ENCODE results near the gene TTC28.
"Not testable (repeated sequence)": the region's sequence is repeated elsewhere in the genome, so short reads cannot be mapped to it uniquely, and the experiment has no call there.

Gene TTC28

DNA sequence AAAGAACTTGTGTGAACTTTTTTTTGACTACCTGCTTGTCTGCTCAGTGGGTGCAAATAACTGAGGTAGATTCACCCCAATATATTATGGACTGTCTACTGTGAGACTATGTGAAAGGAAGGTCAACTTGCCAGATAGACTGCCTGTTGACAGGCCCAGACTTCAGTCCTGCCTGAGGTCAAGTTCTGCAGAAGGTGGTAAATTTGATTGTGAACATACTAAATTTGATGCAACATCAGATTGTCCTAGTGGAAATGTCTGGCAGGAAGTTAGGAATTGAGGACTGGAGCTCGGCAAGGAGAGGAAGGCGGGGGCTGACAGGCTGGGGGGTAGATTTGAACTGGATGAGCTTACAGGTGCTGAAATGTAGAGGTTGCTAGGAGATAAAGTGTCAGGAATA lies 140.7 kb downstream of the TTC28 start:
- no peaks in the 10 kb centered on the region for H3K9me3 ChIP-seq
- H3K4me1 ChIP-seq (ENCODE audit: control insufficient read depth in 1 of 2, insufficient read depth in 1 of 2, low read depth in 1 of 2, low read length in 1 of 2): no peaks in the 10 kb centered on the region
- H3K27me3 ChIP-seq: no peaks in the 10 kb centered on the region
- no peak overlapping the region for H3K27ac ChIP-seq
- no peaks in the 10 kb centered on the region for H3K36me3 ChIP-seq
- no peak overlapping the region for H3K4me3 ChIP-seq (ENCODE audit: low read depth in 1 of 2, low read length in 1 of 2)
- TF ChIP-seq, protein P1, sequence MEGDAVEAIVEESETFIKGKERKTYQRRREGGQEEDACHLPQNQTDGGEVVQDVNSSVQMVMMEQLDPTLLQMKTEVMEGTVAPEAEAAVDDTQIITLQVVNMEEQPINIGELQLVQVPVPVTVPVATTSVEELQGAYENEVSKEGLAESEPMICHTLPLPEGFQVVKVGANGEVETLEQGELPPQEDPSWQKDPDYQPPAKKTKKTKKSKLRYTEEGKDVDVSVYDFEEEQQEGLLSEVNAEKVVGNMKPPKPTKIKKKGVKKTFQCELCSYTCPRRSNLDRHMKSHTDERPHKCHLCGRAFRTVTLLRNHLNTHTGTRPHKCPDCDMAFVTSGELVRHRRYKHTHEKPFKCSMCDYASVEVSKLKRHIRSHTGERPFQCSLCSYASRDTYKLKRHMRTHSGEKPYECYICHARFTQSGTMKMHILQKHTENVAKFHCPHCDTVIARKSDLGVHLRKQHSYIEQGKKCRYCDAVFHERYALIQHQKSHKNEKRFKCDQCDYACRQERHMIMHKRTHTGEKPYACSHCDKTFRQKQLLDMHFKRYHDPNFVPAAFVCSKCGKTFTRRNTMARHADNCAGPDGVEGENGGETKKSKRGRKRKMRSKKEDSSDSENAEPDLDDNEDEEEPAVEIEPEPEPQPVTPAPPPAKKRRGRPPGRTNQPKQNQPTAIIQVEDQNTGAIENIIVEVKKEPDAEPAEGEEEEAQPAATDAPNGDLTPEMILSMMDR (IDR thresholded peaks at IDR 0.05): no peak

DNA sequence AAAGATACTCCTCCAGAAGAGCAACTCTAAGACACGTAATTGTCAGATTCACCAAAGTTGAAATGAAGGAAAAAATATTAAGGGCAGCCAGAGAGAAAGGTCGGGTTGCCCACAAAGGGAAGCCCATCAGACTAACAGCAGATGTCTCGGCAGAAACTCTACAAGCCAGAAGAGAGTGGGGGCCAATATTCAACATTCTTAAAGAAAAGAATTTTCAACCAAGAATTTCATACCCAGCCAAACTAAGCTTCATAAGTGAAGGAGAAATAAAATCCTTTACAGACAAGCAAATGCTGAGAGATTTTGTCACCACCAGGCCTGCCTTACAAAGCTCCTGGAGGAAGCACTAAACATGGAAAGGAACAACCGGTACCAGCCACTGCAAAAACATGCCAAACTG lies 149.1 kb downstream of the TTC28 start:
- not testable (repeated sequence) for H3K9me3 ChIP-seq

DNA sequence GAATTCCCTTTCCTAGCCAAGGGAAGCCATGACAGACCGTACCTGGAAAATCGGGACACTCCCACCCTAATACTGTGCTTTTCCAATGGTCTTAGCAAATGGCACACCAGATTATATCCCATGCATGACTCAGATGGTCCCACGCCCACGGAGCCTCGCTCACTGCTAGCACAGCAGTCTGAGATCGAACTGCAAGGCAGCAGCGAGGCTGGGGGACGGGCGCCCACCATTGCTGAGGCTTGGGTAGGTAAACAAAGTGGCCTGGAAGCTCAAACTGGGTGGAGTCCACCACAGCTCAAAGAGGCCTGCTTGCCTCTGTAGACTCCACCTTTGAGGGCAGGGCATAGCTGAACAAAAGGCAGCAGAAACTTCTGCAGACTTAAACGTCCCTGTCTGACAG lies 150.5 kb downstream of the TTC28 start:
- H3K4me1 ChIP-seq (ENCODE audit: control insufficient read depth in 1 of 2, insufficient read depth in 1 of 2, low read depth in 1 of 2, low read length in 1 of 2); H3K4me3 ChIP-seq (ENCODE audit: low read depth in 1 of 2, low read length in 1 of 2); H3K9me3 ChIP-seq; H3K36me3 ChIP-seq; H3K27ac ChIP-seq; H3K27me3 ChIP-seq: not testable (repeated sequence)

More for the DNA sequence above, 149.1 kb downstream of the TTC28 start:
- H3K4me3 ChIP-seq (ENCODE audit: low read depth in 1 of 2, low read length in 1 of 2); H3K27ac ChIP-seq; H3K27me3 ChIP-seq; H3K36me3 ChIP-seq; H3K4me1 ChIP-seq (ENCODE audit: control insufficient read depth in 1 of 2, insufficient read depth in 1 of 2, low read depth in 1 of 2, low read length in 1 of 2): not testable (repeated sequence)

DNA sequence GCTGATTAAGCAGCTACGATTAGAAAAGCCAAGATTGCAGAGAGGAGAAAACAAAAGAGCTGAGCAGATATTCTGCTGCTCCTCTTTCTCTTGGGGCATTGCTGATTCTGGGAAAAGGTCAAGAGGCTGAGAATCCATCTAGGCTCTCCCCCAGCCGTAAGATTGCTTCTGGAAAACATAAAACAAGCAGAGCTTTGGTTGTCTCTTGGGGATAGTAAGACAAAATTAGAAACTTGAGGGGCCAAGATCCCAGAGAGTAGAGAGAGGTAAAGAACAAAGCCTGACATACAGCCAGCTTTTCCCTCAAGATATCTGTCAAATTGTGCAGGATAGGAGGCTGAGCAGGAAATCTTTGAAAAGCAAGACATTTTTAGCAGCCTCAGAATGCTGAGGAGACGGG lies 158.2 kb downstream of the TTC28 start:
- H3K27me3 ChIP-seq: no peaks in the 10 kb centered on the region
- no peak overlapping the region for H3K4me3 ChIP-seq (ENCODE audit: low read depth in 1 of 2, low read length in 1 of 2)
- H3K36me3 ChIP-seq: no peaks in the 10 kb centered on the region
- H3K4me1 ChIP-seq (ENCODE audit: control insufficient read depth in 1 of 2, insufficient read depth in 1 of 2, low read depth in 1 of 2, low read length in 1 of 2): no peaks in the 10 kb centered on the region
- TF ChIP-seq, protein P1 (IDR thresholded peaks at IDR 0.05): no peak
- H3K9me3 ChIP-seq: no peaks in the 10 kb centered on the region
- H3K27ac ChIP-seq: no peak overlapping the region

DNA sequence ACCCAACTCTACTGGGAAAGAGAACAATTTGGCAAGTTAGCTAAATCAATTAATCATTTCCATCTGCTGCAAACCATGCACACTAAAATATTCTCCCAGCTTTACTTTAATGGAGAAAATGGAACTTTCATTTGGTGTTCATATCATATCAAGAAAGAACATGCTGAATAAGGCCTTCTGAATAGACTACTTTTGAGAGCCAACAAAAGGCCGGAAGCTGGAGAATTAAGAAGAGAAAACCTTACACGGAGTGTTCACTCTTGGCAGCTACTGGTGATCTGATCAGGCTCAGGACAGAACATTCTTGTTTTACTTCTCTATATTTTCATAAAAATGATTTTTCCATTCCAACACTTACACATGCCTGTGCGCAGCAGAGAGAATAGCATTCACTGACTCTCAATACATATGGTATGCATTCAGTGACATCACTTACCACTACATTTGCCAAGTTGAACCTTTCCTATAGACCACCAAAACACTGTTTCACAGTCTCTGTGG lies 165.3 kb downstream of the TTC28 start:
- TF ChIP-seq, protein P1 (IDR thresholded peaks at IDR 0.05): no peak
- Histone ChIP-seq H3K27me3 (no peaks in the 10 kb centered on the region), H3K4me1 (ENCODE audit: control insufficient read depth in 1 of 2, insufficient read depth in 1 of 2, low read depth in 1 of 2, low read length in 1 of 2) (no peaks in the 10 kb centered on the region), H3K4me3 (ENCODE audit: low read depth in 1 of 2, low read length in 1 of 2) (no peak overlapping the region), H3K9me3 (no peaks in the 10 kb centered on the region), H3K36me3 (no peaks in the 10 kb centered on the region), H3K27ac (no peak overlapping the region)

DNA sequence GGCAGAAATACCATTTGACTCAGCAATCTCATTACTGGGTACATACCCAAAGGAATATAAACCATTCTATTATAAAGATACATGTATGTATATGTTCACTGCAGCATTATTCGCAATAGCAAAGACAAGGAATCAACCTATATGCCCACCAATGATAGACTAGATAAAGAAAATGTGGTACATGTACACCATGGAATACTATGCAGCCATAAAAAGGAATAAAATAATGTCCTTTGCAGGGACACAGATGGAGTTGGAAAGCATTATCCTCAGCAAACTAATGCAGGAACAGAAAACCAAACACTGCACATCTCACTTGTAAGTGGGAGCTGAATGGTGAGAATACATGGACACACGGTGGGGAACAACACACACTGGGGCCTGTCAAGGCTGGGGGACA lies 167.3 kb downstream of the TTC28 start:
- H3K4me1 ChIP-seq (ENCODE audit: control insufficient read depth in 1 of 2, insufficient read depth in 1 of 2, low read depth in 1 of 2, low read length in 1 of 2); H3K36me3 ChIP-seq; H3K27ac ChIP-seq; H3K4me3 ChIP-seq (ENCODE audit: low read depth in 1 of 2, low read length in 1 of 2); H3K27me3 ChIP-seq; H3K9me3 ChIP-seq: not testable (repeated sequence)

DNA sequence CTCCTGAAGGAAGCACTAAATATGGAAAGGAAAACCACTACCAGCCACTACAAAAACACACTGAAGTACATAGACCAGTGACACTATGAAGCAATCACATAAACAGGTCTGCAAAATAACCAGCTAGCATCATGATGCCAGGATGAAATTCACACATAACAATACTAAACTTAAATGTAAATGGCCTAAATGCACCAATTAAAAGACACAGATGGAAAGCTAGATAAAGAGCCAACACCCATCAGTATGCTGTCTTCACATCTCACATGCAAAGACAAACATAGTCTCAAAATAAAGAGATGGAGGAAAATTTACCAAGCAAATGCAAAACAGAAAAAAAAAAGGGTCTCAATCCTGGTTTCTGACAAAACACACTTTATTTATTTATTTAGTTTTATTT lies 171.7 kb downstream of the TTC28 start:
- TF ChIP-seq, protein P1 (IDR thresholded peaks at IDR 0.05): no peak
- H3K27me3 ChIP-seq: no peaks in the 10 kb centered on the region
- H3K9me3 ChIP-seq: no peaks in the 10 kb centered on the region
- no peak overlapping the region for H3K27ac ChIP-seq
- no peaks in the 10 kb centered on the region for H3K4me1 ChIP-seq (ENCODE audit: control insufficient read depth in 1 of 2, insufficient read depth in 1 of 2, low read depth in 1 of 2, low read length in 1 of 2)
- H3K36me3 ChIP-seq: no peaks in the 10 kb centered on the region
- H3K4me3 ChIP-seq (ENCODE audit: low read depth in 1 of 2, low read length in 1 of 2): no peak overlapping the region

All from neutrophil (primary cell).